ENCODE measurements around the gene NAT14. TPM values are rescaled to one million over a fixed set of nuclear protein-coding genes. Genes with fewer than 3 reads are reported as not detected.

Gene NAT14
- total RNA-seq, 4 donors from 2014 or later = 2.5 to 5.3 (median 4.1) TPM

- WGBS, 2 donors = 72 to 79% methylated on average over 11 of the region's 11 CpGs
- intact Hi-C loops (cut with DNase I; ENCODE audit: low total_unique reads) = no loop called here
- H3K4me3 ChIP-seq (ENCODE audit: low read depth, poor library complexity, severe bottlenecking) = no peak overlapping the region
- no peak for TF ChIP-seq POLR2A (IDR thresholded peaks at IDR 0.05)
- TF ChIP-seq CTCF (IDR thresholded peaks at IDR 0.05) = no peak
- no peak for DNase-seq (ENCODE audit: low spot score in 2 of 2)
These were observed 19.3 kb upstream of the NAT14 start for GRCh38 chr19:55465460-55466240.

DNA sequence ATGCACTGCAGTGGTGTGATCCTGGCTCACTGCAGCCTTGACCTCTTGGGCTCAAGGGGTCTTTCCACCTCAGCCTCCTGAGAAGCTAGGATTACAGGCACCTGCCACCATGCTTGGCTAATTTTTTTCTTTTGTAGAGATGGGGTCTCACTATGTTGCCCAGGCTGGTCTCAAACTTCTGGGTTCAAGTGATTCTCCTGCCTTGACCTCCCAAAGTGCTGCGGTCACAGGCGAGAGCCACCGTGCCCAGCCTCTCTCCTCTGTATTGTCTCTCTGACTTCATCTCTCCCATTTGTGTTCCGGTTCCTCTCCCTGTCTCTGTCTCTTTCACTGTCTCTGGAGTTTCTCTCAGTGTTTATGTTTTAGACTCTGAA is 18.8 kb upstream of the NAT14 start:
- intact Hi-C loops (cut with DNase I; ENCODE audit: low total_unique reads) = no loop called here
- DNase-seq (ENCODE audit: low spot score in 2 of 2) = no peak
- WGBS, 2 donors = 64 to 94% methylated on average over 4 of the region's 4 CpGs
- no peak overlapping the region for H3K4me3 ChIP-seq (ENCODE audit: low read depth, poor library complexity, severe bottlenecking)
- TF ChIP-seq CTCF (IDR thresholded peaks at IDR 0.05) = no peak
- TF ChIP-seq POLR2A (IDR thresholded peaks at IDR 0.05) = no peak

GRCh38 chr19:55467236-55468053 is 17.5 kb upstream of the NAT14 start:
- 31 to 32% methylated on average over 29 of the region's 29 CpGs for WGBS, 2 donors

GRCh38 chr19:55468054-55468393 is 17.0 kb upstream of the NAT14 start:
- DNase-seq (ENCODE audit: low spot score in 2 of 2) = no peak
- no peak for TF ChIP-seq POLR2A (IDR thresholded peaks at IDR 0.05)
- peak in 1 of 3 donors; percentile 5 for TF ChIP-seq CTCF (IDR thresholded peaks at IDR 0.05)
- WGBS, 2 donors = 25 to 31% methylated on average over 4 of the region's 4 CpGs
- H3K4me3 ChIP-seq (ENCODE audit: low read depth, poor library complexity, severe bottlenecking) = no peak overlapping the region
- intact Hi-C loops (cut with DNase I; ENCODE audit: low total_unique reads) = no loop called here

More at GRCh38 chr19:55467236-55468053, 17.5 kb upstream of the NAT14 start:
- intact Hi-C loops (cut with DNase I; ENCODE audit: low total_unique reads) = no loop called here
- TF ChIP-seq CTCF (IDR thresholded peaks at IDR 0.05) (peak in 1 of 3 donors; percentile 78), POLR2A (IDR thresholded peaks at IDR 0.05) (no peak)
- H3K4me3 ChIP-seq (ENCODE audit: low read depth, poor library complexity, severe bottlenecking) = no peak overlapping the region
- DNase-seq (ENCODE audit: low spot score in 2 of 2) = no peak

- intact Hi-C loops (cut with DNase I; ENCODE audit: low total_unique reads) = no loop called here
- 54 to 59% methylated on average over 13 of the region's 13 CpGs for WGBS, 2 donors
- TF ChIP-seq CTCF (IDR thresholded peaks at IDR 0.05) (no peak), POLR2A (IDR thresholded peaks at IDR 0.05) (no peak)
- H3K4me3 ChIP-seq (ENCODE audit: low read depth, poor library complexity, severe bottlenecking) = no peak overlapping the region
- DNase-seq (ENCODE audit: low spot score in 2 of 2) = no peak
These were observed 13.7 kb upstream of the NAT14 start for GRCh38 chr19:55471266-55471665.

Measured in lower leg skin (tissue), 4 donors.